GM18508 (cell line): ENCODE results near the gene FRMD4A.
"Not testable (repeated sequence)": the region's sequence is repeated elsewhere in the genome, so short reads cannot be mapped to it uniquely, and the experiment has no call there.

ENCODE experiments used
- ATAC-seq: cut with Tn5 transposase; IDR thresholded peaks from one replicate; pipeline ENCODE4 v1.9.1; 2021; ENCODE audit warnings: moderate number of reproducible peaks; ENCODE audit not compliant: insufficient read depth, unreplicated experiment

Gene FRMD4A

GRCh38 chr10:13840036-13840435 lies 490.7 kb downstream of the FRMD4A start:
- ATAC-seq = no peak

- no peak for ATAC-seq
Observed at GRCh38 chr10:13839430-13839990, 491.2 kb downstream of the FRMD4A start.

- no peak for ATAC-seq
Observed at GRCh38 chr10:13839030-13839429, 491.7 kb downstream of the FRMD4A start.

GRCh38 chr10:13837966-13838365 lies 492.8 kb downstream of the FRMD4A start:
- no peak for ATAC-seq

GRCh38 chr10:13834581-13835286 lies 496.0 kb downstream of the FRMD4A start:
- no peak for ATAC-seq

GRCh38 chr10:13831711-13832141 lies 499.0 kb downstream of the FRMD4A start:
- ATAC-seq = no peak

- no peak for ATAC-seq
Observed at GRCh38 chr10:13830385-13830784, 500.3 kb downstream of the FRMD4A start.

- no peak for ATAC-seq
Observed at GRCh38 chr10:13829790-13830189, 500.9 kb downstream of the FRMD4A start.

GRCh38 chr10:13828284-13828683 lies 502.4 kb downstream of the FRMD4A start:
- not testable (repeated sequence) for ATAC-seq

GRCh38 chr10:13827076-13827797 lies 503.5 kb downstream of the FRMD4A start:
- no peak for ATAC-seq

GRCh38 chr10:13823709-13824405 lies 506.9 kb downstream of the FRMD4A start:
- no peak for ATAC-seq

GRCh38 chr10:13823096-13823708 lies 507.5 kb downstream of the FRMD4A start:
- no peak for ATAC-seq

GRCh38 chr10:13822490-13822889 lies 508.2 kb downstream of the FRMD4A start:
- ATAC-seq = no peak

GRCh38 chr10:13820964-13821337 lies 509.8 kb downstream of the FRMD4A start:
- ATAC-seq = no peak

- ATAC-seq = no peak
Observed at GRCh38 chr10:13820119-13820963, 510.4 kb downstream of the FRMD4A start.

GRCh38 chr10:13816195-13816925 lies 514.4 kb downstream of the FRMD4A start:
- no peak for ATAC-seq

- no peak for ATAC-seq
Observed at GRCh38 chr10:13815756-13816155, 515.0 kb downstream of the FRMD4A start.

GRCh38 chr10:13813550-13813949 lies 517.2 kb downstream of the FRMD4A start:
- ATAC-seq = no peak

- no peak for ATAC-seq
Observed at GRCh38 chr10:13812804-13813203, 517.9 kb downstream of the FRMD4A start.
